ENCODE data around the gene PTPN4.

GRCh38 chr2:119712571-119712970 lies 47.2 kb upstream of the PTPN4 start:
- TF ChIP-seq EZH2phosphoT487 (IDR thresholded peaks at IDR 0.05; ENCODE audit: insufficient read depth, low read depth) (no peak), EZH2 (IDR thresholded peaks at IDR 0.05; ENCODE audit: insufficient read depth, poor library complexity, severe bottlenecking) (no peak)
